Stimulated activated CD4-positive, alpha-beta T cell treated with anti-CD3 and anti-CD28 coated beads, Interleukin-12 subunit alpha, Interleukin-12 subunit beta, amount 100 ng/mL, for 4 hours (primary cell): ENCODE measurements around the gene KCNJ16.
"Not testable (repeated sequence)": the region's sequence is repeated elsewhere in the genome, so short reads cannot be mapped to it uniquely, and the experiment has no call there.

Experiments used
- DNase-seq: peaks from one replicate; pipeline ENCODE4 v3.0.0-alpha.2; 2020

Gene KCNJ16

GRCh38 chr17:70074956-70075355 is at the start of gene KCNJ16:
Gene KCNJ16, plus strand, starts transcription at chr17:70075225. Its CDS starts 56,863 bp downstream, at chr17:70132088.
- no peak for DNase-seq

DNA sequence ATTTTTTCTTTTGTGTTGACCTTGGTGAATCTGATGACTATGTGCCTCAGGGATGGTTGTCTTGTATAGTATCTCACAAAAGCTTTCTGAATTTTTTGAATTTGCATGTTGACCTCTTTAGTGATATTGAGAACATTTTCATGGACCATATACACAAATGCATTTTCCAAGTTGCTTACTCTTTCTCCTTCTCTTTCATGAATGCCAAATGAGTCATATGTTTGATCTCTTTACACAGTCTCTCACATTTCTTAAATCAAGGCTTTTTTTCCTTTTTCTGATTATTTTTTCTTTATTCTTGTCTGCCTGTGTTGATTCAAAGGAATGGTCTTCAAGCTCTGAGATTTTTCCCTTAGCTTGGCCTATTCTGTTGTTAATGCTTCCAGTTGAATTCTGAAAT is 46.6 kb upstream of the KCNJ16 start:
- no peak for DNase-seq

DNA sequence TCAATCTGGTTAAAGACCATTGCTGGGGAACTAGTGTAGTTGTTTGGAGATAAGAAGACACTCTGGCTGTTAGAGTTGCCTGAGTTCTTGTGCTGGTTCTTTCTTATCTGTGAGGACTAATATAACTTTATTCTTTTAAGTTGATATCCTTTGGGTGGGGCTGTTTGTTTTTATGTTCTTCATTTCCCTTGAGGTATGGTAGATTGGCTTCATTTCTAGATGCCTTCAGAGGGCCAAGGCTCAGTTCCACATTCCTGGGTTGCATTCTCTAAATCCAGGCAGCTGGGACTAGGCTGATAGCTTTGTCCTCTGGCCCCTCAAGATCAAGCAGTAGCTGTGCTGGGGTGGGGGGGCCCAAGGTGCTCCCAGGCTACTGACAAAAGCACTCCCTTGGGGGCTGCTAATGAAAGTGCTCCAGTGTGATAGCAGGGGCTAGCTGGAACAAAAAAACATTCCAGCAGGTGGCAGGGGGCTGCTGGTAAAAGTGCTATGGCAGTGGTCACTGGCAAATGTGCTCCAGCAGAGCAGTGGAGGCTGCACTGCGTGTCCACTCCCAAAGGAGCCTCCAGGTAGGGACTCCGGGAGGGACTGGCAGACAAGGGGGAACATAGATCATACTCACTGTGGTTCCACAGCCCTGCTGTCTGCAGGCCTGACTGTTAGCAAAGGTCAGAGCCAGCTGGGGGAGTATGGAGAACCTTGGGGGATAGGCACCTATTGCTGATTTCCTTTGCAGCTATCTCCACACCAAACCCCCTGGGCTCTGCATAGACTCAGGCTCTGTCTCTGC is 45.9 kb upstream of the KCNJ16 start:
- no peak for DNase-seq

- DNase-seq, result no peak
Measured at GRCh38 chr17:70030371-70030770, 44.7 kb upstream of the KCNJ16 start.

GRCh38 chr17:70031341-70031740 is 43.7 kb upstream of the KCNJ16 start:
- DNase-seq, result no peak

DNA sequence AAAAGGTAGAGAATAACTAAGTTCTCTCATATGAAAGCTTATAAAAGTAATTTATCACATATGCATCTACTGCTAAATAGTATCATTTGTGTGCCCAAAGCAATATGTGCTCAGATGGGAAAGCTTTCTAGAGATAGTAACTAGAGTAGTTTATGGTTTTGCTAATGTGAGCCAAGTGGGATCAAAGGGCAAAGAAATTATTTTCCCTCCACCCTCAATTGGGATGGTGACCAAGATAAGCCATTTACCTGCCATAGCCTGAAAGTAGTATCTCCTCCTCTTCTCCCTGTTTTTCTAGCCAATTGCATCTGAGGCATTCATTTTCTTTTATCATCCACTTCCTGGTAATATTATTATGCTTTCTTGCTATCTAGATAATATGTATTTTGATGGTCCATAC is 41.9 kb upstream of the KCNJ16 start:
- DNase-seq, result no peak

GRCh38 chr17:70034158-70034557 is 40.9 kb upstream of the KCNJ16 start:
- no peak for DNase-seq

DNA sequence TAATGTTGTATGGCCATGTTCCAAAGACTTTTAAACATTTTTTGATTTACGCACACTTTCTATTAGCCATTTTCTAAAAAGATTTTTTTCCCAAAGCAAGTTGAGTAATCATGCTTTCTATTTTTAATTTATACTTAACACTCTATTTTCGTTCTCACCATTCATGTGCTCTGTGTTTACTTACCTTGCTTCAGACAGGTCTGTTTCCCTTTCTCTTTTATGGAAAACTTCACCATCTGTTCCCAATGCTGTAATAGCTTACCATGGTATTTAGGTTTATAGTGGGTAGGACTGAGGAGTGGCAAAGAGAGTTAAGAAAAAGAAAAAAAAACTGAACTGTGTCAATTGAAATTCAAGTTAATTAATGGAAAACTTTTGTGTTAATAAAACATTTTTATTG is 37.5 kb upstream of the KCNJ16 start:
- no peak for DNase-seq

DNA sequence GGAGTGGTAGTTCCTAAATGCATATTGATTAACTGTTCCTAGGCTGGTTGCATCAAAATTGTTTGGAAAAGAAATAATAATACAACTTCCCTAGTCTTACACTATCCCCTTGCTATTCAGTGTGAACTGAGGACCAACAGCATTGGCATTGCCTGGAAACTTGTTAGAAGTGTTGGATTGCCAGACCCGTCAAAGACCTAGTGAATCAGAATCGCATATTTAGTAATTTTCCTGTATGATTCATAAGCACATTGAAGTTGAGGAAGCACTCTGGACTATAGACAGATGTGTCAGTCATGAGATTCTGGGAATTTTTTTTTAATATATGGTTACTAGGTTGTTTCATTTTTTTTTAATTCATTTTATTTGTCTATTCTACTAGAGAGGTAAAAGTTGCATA is 34.7 kb upstream of the KCNJ16 start:
- DNase-seq, result no peak

GRCh38 chr17:70041061-70041460 is 34.0 kb upstream of the KCNJ16 start:
- no peak for DNase-seq

GRCh38 chr17:70041540-70041939 is 33.5 kb upstream of the KCNJ16 start:
- no peak for DNase-seq

DNA sequence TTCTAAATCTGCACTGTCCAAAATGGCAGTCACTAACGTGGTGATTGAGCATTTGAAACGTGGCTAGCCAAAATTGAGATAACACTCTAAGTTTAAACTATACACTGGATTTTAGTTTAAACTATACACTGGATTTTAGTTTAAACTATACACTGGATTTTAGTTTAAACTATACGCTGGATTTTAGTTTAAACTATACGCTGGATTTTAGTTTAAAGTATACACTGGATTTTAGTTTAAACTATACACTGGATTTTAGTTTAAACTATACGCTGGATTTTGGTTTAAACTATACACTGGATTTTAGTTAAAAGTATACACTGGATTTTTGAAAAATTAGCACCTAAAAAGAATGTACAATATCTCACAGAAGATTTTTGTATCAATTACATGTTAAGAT is 29.2 kb upstream of the KCNJ16 start:
- not testable (repeated sequence) for DNase-seq

DNA sequence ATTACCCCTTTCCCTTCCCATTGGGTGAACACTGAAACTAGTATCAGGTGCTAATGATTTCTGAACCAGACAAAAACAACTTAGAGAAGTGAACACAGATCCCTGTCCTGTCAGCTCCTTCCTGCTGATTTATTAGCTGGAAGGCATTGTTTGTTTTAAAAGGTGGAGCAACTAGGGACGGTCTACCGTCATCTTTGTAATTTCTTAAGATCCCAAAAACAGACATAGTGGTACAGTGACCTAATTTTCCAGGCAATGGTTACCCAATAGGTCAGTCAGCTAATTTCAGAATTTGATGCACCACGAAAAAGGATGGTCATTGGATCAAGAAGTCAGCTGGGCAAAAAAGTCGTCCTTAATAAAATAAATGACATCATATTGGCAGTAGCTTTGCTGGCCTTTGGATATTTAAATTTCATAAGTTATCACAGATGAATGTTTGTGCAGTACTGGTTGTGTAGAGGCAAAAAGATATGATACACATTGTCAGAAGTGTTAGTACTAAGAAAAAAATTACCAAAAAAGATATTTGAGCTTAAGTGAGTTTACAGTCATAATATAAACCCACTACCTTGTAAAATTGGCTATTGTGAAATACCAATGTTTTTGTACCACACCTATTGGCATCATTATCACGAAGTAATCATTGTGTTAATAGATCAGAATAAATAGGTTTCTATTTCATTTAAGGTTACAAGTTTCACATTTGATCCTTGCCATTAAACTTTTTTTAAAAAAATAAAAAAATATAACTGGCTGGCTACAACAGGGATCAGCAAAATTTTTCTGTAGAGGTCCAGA is 27.2 kb upstream of the KCNJ16 start:
- DNase-seq, result no peak

DNA sequence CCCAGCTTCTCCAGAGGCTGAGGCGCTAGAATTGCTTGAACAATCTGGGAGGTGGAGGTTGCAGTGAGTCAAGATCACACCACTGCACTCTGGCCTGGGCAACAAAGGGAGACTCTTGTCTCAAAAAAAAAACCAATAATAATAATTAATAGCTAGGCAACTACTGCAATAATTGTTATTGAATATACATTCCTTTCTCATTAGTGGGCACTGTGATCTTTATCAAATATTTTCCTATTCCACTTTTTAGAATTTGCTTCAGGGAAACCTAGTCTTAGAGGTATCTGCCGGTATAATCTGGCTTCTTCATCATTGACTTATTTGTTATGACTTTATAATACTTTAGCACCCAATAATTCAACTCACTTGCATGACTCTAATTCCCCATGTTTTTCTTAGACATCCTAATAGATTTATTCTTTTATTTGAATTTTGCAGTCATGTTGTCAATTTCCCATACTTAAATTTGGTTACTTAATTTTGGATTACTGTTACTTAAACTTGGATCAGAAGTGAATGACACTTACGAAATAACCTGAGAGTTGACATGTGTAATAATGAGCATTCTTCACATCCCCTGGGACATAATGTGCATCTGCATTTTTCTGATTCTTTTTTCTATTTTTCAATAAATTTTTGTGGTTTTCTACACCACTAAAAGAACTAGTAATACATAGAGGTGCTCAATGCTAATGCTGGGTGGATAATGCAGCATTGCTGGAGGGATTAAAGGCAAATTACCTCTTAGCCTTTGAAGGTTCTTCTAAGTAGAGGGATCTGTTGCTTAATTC is 25.0 kb upstream of the KCNJ16 start:
- no peak for DNase-seq

GRCh38 chr17:70050931-70051330 is 24.1 kb upstream of the KCNJ16 start:
- DNase-seq, result no peak

DNA sequence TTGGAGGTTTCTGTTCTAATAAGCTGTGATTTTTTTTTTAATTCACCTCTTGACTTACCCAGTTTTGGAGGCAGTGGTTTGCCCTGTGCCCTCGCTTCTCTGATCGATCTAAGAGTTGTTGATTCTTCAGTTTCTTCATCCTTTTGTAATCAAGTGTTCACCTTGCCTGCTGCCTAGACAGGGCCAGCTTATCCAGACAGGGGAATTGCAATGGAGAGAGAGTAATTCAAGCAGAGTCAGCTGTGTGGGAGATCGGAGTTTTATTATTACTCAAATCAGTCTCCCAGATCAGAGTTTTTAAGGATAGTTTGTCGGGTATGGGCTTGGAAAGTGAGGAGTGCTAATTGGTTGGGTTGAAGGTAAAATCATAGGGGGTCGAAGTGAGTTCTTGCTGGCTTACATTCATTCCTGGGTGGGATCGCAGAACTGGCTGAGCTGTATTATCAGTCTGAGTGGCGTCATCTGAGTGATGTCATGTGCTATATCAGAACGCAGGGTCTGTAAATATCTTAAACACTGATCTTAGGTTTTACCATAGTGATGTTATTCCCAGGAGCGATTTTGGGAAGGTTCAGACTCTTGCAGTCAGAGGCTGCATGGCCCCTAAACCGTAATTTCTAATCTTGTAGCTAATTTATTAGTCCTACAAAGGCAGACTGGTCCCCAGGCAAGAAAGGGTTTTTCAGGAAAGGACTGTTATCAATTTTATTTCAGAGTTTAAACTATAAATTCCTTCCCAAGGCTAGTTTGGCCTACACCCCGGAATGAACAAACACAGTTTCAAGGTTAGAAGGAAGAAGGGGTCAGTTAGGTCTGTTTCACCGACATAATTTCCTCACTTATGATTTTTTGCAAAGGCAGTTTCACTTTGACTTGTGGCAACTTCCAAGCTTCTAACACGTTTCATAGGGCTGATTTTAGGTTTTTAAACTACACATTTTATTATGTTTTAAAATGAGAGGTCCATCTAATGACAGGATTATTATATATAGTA is 21.5 kb upstream of the KCNJ16 start:
- no peak for DNase-seq

DNA sequence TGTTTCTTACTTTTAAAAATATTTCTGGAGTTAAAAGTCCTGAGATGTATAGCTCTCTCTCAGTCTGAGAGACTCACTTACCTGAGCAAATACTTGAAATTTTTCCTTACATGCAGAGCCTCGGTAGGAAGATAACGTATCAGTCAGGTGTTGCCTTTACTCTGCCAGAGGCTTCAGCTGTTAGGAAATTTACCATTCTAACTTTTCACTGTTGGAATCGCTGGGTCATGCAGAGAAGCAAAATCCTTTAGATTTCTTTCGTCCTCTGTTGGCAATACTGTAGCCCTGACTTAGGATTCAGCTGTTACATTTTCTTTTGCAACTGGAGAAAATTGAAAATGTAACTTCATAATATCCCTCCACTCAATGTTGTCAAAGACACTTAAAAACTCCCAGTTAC is 20.0 kb upstream of the KCNJ16 start:
- no peak for DNase-seq

DNA sequence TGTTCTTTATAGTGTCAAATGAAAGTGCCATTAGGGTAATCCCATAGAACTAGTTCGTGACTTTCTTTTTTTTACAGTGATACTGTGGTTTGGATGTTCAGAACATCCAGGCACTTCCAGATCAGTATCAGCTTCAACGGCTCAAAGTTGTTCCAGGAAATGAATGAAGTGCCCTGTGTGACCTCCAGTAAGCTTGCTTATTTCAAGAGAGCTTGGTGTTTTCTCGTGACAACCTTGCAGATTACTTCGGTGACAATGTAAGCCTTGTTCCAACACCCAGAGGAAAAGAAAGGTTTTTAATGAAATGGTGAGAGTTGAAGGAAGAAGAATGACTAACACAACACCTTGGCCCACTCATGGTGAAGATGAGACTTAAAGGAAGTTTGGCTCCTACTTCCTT is 16.0 kb upstream of the KCNJ16 start:
- no peak for DNase-seq

DNA sequence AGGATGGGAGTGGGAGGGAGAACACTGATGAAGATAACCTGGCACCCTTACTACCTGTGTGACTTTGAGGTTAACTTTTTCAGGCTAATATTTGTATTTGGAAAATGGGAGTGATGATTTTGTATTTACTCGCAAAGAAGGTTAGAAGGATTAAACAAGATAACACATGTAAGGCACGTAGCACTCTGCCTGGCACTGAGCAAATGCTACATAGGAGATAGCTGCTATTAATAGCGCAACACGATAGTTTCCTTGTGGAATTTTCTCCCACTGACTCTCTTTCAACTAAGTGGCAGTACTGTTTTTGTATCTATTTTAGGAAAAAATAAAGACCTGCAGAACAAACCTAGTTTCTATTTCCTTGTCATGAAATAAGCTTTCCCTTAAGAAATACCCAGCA is 15.4 kb upstream of the KCNJ16 start:
- no peak for DNase-seq

DNA sequence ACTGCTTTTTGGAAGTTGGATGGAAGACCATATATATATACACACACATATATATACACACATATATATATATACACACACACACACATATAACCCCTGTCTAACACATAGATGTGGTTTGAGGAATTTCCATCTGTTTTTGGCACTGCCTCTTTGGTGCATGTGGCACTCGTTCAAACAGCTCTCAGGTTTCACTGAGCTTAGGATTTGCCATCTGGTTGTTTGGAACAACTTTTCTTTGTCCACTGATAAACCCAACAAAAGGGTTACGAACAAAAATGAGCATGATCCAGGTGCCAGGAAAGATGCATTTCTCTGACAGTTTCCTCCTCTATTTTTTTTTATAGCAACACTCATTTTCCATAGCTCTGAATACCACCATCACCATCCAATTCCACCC is 14.6 kb upstream of the KCNJ16 start:
- DNase-seq, result no peak

DNA sequence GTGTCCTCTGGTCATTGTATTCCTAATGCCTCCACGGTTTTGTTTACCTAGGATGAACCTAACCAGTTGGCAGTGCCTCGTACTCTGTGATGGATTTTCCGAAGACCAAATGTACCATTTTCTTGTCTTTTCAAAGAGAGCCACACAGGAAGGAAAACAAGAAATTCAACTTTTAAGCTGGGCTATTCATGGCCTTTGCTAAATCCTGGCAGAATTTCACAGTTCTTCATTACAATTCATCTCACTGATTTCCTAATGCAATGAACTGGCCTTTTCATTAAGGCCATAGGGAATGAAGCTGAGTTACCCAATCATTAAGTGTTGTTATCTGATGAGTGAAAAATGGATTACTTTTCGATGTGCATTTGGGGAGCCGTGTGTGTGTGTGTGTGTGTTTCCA is 7.9 kb upstream of the KCNJ16 start:
- DNase-seq, result no peak

- DNase-seq, result no peak
Measured at GRCh38 chr17:70070305-70071027, 4.6 kb upstream of the KCNJ16 start.
